Mesenchymal stem cell (in vitro differentiated cells and primary cell): Measurements from ENCODE around the gene PYGM.
A peak's percentile ranks its signal among the peaks of the same experiment; 100 is the strongest.

Source experiments
- DNase-seq: peaks from one replicate; pipeline ENCODE4 v3.0.0-alpha.2; 2013
- H2AFZ ChIP-seq: one replicate; pipeline ENCODE4 v1.6.1; 2013; ENCODE audit warnings: low read depth, mild to moderate bottlenecking, control low read depth, inconsistent platforms, low read length, moderate library complexity
- H2AK5ac ChIP-seq: 2 replicates; pipeline ENCODE4 v1.6.1; 2013; ENCODE audit warnings: low read length, moderate library complexity, mild to moderate bottlenecking, inconsistent platforms; ENCODE audit not compliant: severe bottlenecking
- H2BK120ac ChIP-seq: one replicate; pipeline ENCODE4 v1.6.1; 2013; ENCODE audit warnings: low read depth, mild to moderate bottlenecking, inconsistent platforms, low read length, moderate library complexity
- H2BK12ac ChIP-seq, 2 experiments: one replicate each; pipeline ENCODE4 v1.6.1; 2013; ENCODE audit warnings: inconsistent platforms in 2 of 2, low read length in 2 of 2, mild to moderate bottlenecking in 2 of 2, moderate library complexity in 2 of 2, control low read depth in 1 of 2
- H2BK15ac ChIP-seq: one replicate; pipeline ENCODE4 v1.6.1; 2013; ENCODE audit warnings: mild to moderate bottlenecking, low read depth, inconsistent platforms; ENCODE audit not compliant: poor library complexity, severe bottlenecking
- H2BK5ac ChIP-seq: 2 replicates; pipeline ENCODE4 v1.6.1; 2013; ENCODE audit warnings: low read depth, mild to moderate bottlenecking, low read length, control low read depth, inconsistent platforms; ENCODE audit not compliant: poor library complexity, severe bottlenecking
- H3K14ac ChIP-seq, 2 experiments: one replicate each; pipeline ENCODE4 v1.6.1; 2013; ENCODE audit warnings: inconsistent platforms in 2 of 2, low read length in 2 of 2, control low read depth in 1 of 2, mild to moderate bottlenecking in 1 of 2, moderate library complexity in 1 of 2
- H3K18ac ChIP-seq, 2 experiments: one replicate each; pipeline ENCODE4 v1.6.1; 2013; ENCODE audit warnings: inconsistent platforms in 2 of 2, low read length in 2 of 2, control low read depth in 1 of 2, low read depth in 1 of 2, mild to moderate bottlenecking in 1 of 2
- H3K23ac ChIP-seq, 2 experiments: one replicate each; pipeline ENCODE4 v1.6.1; 2013; ENCODE audit warnings: inconsistent platforms in 2 of 2, low read length in 2 of 2, mild to moderate bottlenecking in 2 of 2, moderate library complexity in 2 of 2, control low read depth in 1 of 2
- H3K27ac ChIP-seq: 2 replicates; pipeline ENCODE4 v1.5.1; 2013; ENCODE audit warnings: mild to moderate bottlenecking, moderate library complexity, low read length, control low read depth, inconsistent platforms; ENCODE audit not compliant: poor library complexity, severe bottlenecking
- H3K27me3 ChIP-seq, 2 experiments: 2 replicates each; pipeline versions ENCODE4 v1.6.1 to v1.7.0; 2013; ENCODE audit warnings: low read length in 2 of 2, mild to moderate bottlenecking in 2 of 2, moderate library complexity in 2 of 2, control low read depth in 1 of 2, inconsistent platforms in 1 of 2; ENCODE audit not compliant: control insufficient read depth in 1 of 2, insufficient read depth in 1 of 2
- H3K36me3 ChIP-seq, 2 experiments: 2 replicates each; pipeline versions ENCODE4 v1.6.1 to v1.7.0; 2013; ENCODE audit warnings: low read length in 2 of 2, control low read depth in 1 of 2, inconsistent platforms in 1 of 2, low read depth in 1 of 2, mild to moderate bottlenecking in 1 of 2; ENCODE audit not compliant: insufficient read depth in 2 of 2, control insufficient read depth in 1 of 2
- H3K4ac ChIP-seq, 2 experiments: one replicate each; pipeline ENCODE4 v1.6.1; 2013; ENCODE audit warnings: inconsistent platforms in 2 of 2, low read length in 2 of 2, mild to moderate bottlenecking in 2 of 2, moderate library complexity in 2 of 2, control low read depth in 1 of 2, low read depth in 1 of 2
- H3K4me1 ChIP-seq: 2 replicates; pipeline ENCODE4 v1.6.1; 2013; ENCODE audit warnings: low read depth, low read length, control low read depth; ENCODE audit not compliant: control insufficient read depth, insufficient read depth
- H3K4me2 ChIP-seq: 2 replicates; pipeline ENCODE4 v1.6.1; 2013; ENCODE audit warnings: low read length, mild to moderate bottlenecking, inconsistent platforms; ENCODE audit not compliant: poor library complexity, severe bottlenecking
- H3K4me3 ChIP-seq, 2 experiments: 2 replicates each; pipeline versions ENCODE4 v1.5.1 to v1.7.0; 2013; ENCODE audit warnings: low read length in 2 of 2, mild to moderate bottlenecking in 2 of 2, control low read depth in 1 of 2, low read depth in 1 of 2; ENCODE audit not compliant: insufficient read depth in 1 of 2
- H3K79me1 ChIP-seq: replicated peaks from 2 replicates; pipeline ENCODE4 v1.6.1; 2013; ENCODE audit warnings: mild to moderate bottlenecking, control low read depth, low read length, inconsistent platforms; ENCODE audit not compliant: poor library complexity, severe bottlenecking
- H3K9ac ChIP-seq: 2 replicates; pipeline ENCODE4 v1.7.0; 2013; ENCODE audit warnings: mild to moderate bottlenecking, low read length, moderate library complexity
- H3K9me3 ChIP-seq: 2 replicates; pipeline ENCODE4 v1.7.0; 2013; ENCODE audit warnings: mild to moderate bottlenecking, low read length; ENCODE audit not compliant: control insufficient read depth
- H4K8ac ChIP-seq: one replicate; pipeline ENCODE4 v1.6.1; 2013; ENCODE audit warnings: inconsistent platforms, mild to moderate bottlenecking, low read length, moderate library complexity
- H4K91ac ChIP-seq: one replicate; pipeline ENCODE4 v1.6.1; 2013; ENCODE audit warnings: mild to moderate bottlenecking, low read length, inconsistent platforms
- WGBS: methylation state at CpG from one replicate; pipeline ENCODE4 v1.1.7; 2013; ENCODE audit warnings: mixed read lengths; 5-methylcytosine and 5-hydroxymethylcytosine counted together

Gene PYGM

DNA sequence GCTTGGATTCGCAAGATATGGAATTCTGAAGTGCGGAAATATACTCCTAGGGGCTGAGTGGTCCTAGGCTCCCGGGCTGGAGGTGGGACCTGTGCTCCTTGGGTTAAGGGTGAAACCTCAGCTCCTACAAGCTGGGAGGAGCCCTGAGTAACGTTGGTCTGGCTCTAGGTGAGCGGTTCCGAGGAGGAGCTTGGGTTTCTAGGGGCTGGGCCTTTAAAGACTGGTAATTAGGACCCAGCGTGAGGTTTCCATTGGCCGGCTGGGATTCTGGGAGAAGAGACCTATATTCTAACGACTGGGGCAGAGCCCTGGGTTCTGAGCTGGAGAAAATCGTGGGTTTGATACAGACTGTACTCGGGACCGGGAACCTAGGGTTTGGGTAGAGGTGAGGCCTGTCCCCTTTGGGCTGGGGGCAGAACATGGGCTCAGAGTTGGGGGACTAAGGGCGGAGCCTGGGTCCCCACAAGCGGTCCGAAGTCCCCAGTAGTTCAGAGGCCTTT, 44.1 kb upstream of the PYGM start:
- no peak overlapping the region for H4K91ac ChIP-seq
- H3K36me3 ChIP-seq: peaks cover 48 to 67% of the 10 kb centered on the region in 2 experiments
- peak overlapping the region in 1 of 2 experiments; percentile 85 for H3K4me3 ChIP-seq
- WGBS: 39% methylated on average over 15 of the region's 15 CpGs
- H2BK5ac ChIP-seq: no peak overlapping the region
- peak overlapping the region; percentile 85 for H3K9ac ChIP-seq
- H2AK5ac ChIP-seq: peak overlapping the region; percentile 22
- H3K79me1 ChIP-seq: peaks cover 28% of the 10 kb centered on the region
- H3K27ac ChIP-seq: peak overlapping the region; percentile 31
- H2BK120ac ChIP-seq: peak overlapping the region; percentile 9
- no peak overlapping the region for H2BK15ac ChIP-seq
- H3K14ac ChIP-seq: no peak overlapping the region
- no peaks in the 10 kb centered on the region for H3K27me3 ChIP-seq
- H3K4ac ChIP-seq: peak overlapping the region in 1 of 2 experiments; percentile 20
- H2AFZ ChIP-seq: no peak overlapping the region
- H3K4me1 ChIP-seq: peaks cover 27% of the 10 kb centered on the region
- H3K23ac ChIP-seq: no peak overlapping the region
- H4K8ac ChIP-seq: peak overlapping the region; percentile 19
- no peak for DNase-seq
- H3K18ac ChIP-seq: peak overlapping the region; percentile 28 to 76
- H3K4me2 ChIP-seq: peak overlapping the region; percentile 88
- no peak overlapping the region for H2BK12ac ChIP-seq
- H3K9me3 ChIP-seq: no peaks in the 10 kb centered on the region

DNA sequence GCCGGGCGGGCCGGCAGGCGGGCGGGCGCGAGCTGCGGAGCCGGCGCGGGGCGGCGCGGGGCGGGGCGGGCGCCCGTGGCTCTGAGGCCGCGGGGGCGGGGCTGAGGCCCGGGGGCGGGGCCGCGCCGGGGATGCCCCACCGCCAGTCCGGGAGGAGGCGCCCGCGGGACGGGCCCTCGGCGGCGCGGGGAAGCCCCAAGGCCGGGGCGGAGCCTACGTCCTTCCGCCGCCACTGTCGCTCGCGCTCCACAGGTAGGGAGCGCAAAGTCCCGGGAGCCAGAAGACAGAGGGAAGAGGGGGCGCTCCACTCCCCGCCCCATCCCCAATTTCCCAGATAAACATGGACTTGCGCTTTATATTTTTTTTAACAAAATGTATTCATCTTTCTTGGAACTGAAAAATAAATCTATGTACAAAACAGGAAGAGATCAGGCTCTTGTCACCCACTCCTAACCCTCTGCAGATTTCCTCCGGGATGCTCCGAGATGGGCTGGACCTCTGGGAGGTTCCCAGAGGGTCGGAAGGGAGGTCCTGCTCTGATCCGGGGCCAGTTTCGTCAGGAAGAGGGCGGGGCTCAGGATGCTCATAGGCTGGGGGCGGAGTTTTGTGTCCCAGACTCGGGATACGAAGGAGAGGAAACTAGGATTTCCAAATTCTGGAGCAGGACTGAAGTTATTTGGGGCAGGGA, 43.5 kb upstream of the PYGM start, which contains the start of gene MAP4K2:
TSS of gene MAP4K2 (minus strand) at position 57 of the 688 bp plus-strand sequence. CDS start 65 bp downstream, outside the sequence.
- H2BK15ac ChIP-seq: peak within 1 kb of the TSS; percentile 30
- H4K8ac ChIP-seq: peak within 1 kb of the TSS; percentile 88
- no peak within 1 kb of the TSS for H3K23ac ChIP-seq
- peaks cover 47 to 71% of the 10 kb centered on the region in 2 experiments for H3K36me3 ChIP-seq
- peak within 1 kb of the TSS; percentile 22 for H2AK5ac ChIP-seq
- H3K27me3 ChIP-seq: no peaks in the 10 kb centered on the region
- H3K4me1 ChIP-seq: peaks cover 27% of the 10 kb centered on the region
- peak; percentile 93 for DNase-seq
- peak within 1 kb of the TSS; percentile 71 to 88 for H3K18ac ChIP-seq
- peak within 1 kb of the TSS; percentile 85 for H3K9ac ChIP-seq
- peak within 1 kb of the TSS; percentile 36 for H3K27ac ChIP-seq
- H3K14ac ChIP-seq: peak within 1 kb of the TSS in 1 of 2 experiments; percentile 37
- peak within 1 kb of the TSS; percentile 66 to 74 for H3K4ac ChIP-seq
- peak within 1 kb of the TSS; percentile 88 for H3K4me2 ChIP-seq
- no peaks in the 10 kb centered on the region for H3K9me3 ChIP-seq
- peak within 1 kb of the TSS; percentile 44 for H4K91ac ChIP-seq
- no peak within 1 kb of the TSS for H2BK5ac ChIP-seq
- peak within 1 kb of the TSS; percentile 9 for H2BK120ac ChIP-seq
- peak within 1 kb of the TSS; percentile 21 for H2AFZ ChIP-seq
- peaks cover 26% of the 10 kb centered on the region for H3K79me1 ChIP-seq
- peak within 1 kb of the TSS in 1 of 2 experiments; percentile 33 for H2BK12ac ChIP-seq
- WGBS: under 1% methylated on average over 11 of the region's 58 CpGs
- H3K4me3 ChIP-seq: peak within 1 kb of the TSS; percentile 80 to 85

DNA sequence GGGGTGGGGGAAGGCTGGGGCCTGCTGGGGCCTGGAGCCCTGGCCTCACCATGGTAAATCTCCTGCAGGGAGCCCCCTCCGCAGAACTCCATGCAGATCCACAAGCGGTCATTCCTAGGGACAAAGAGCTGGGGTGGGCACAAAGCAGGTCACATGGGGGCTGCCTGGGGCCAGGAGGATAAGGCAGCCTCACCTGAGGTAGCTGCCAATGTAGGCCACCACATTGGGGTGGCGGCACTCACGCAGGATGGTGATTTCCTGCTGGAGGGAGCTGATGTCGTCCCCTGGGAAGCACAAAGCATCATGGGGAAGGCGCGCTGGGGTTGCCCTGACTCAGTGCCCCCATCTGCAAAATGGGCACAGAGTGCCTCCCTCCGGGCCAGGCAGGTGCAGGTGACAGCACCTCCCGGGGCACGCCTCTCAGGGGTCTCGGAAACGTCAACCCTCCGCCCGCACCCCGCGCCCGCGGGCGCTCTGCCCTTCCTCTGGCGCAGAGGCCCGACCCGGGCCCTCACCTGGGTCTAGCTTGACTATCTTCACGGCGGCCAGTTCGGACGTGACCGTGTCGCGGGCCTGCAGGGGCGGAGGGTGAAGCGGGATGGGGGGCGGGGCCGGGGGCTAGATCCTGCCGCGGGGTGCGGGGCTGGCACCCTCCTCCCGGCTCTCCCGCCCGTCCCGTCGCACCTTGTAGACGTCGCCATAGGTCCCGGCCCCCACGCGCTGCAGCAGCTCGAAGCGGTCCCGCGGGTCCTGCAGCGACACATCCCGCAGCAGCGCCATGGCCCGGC, 42.8 kb upstream of the PYGM start:
- Histone ChIP-seq H3K4me2 (peak overlapping the region; percentile 82), H3K79me1 (peaks cover 21% of the 10 kb centered on the region), H2AK5ac (no peak overlapping the region), H3K27ac (no peak overlapping the region), H4K8ac (peak overlapping the region; percentile 88), H3K23ac (no peak overlapping the region), H3K27me3 (no peaks in the 10 kb centered on the region), H4K91ac (peak overlapping the region; percentile 44), H3K4me3 (peak overlapping the region; percentile 75 to 80), H3K18ac (peak overlapping the region; percentile 34 to 88), H3K9me3 (no peaks in the 10 kb centered on the region), H3K9ac (peak overlapping the region; percentile 55), H3K14ac (peak overlapping the region in 1 of 2 experiments; percentile 37), H3K4me1 (peaks cover 23% of the 10 kb centered on the region), H3K4ac (peak overlapping the region; percentile 66 to 74), H2BK120ac (no peak overlapping the region), H2BK15ac (peak overlapping the region; percentile 12), H2BK12ac (peak overlapping the region in 1 of 2 experiments; percentile 33), H3K36me3 (peaks cover 39 to 65% of the 10 kb centered on the region in 2 experiments), H2BK5ac (no peak overlapping the region), H2AFZ (peak overlapping the region; percentile 21)
- 17% methylated on average over 29 of the region's 54 CpGs for WGBS
- peak; percentile 2 for DNase-seq
